Mucosa of descending colon (tissue), 3 donors: ENCODE data around the gene HECTD4. TPM values are rescaled to one million over a fixed set of nuclear protein-coding genes. Genes with fewer than 3 reads are reported as not detected.

ENCODE experiments used
- ATAC-seq: fragments of 200-7000 bp; cut with Tn5 transposase; one replicate; pipeline ENCODE4 v1.9.1; 2020; ENCODE audit warnings: mild to moderate bottlenecking, moderate library complexity
- DNase-seq, 3 donors: peaks; one replicate each; pipeline ENCODE4 v3.0.0-alpha.2; 2020
- H3K36me3 ChIP-seq: fragments of 200-600 bp; one replicate; pipeline ENCODE4 v1.8.0; 2021; ENCODE audit warnings: low read depth, mild to moderate bottlenecking
- H3K4me1 ChIP-seq: fragments of 200-600 bp; one replicate; pipeline ENCODE4 v1.8.0; 2021; ENCODE audit warnings: low read depth, mild to moderate bottlenecking
- H3K4me3 ChIP-seq: fragments of 200-600 bp; one replicate; pipeline ENCODE4 v1.8.0; 2021; ENCODE audit warnings: mild to moderate bottlenecking
- H3K9me3 ChIP-seq: fragments of 200-600 bp; one replicate; pipeline ENCODE4 v1.8.0; 2021; ENCODE audit warnings: mild to moderate bottlenecking
- CTCF ChIP-seq: fragments of 200-600 bp; IDR thresholded peaks from one replicate; pipeline ENCODE4 v1.8.0; 2022; ENCODE audit warnings: antibody characterized with exemption, mild to moderate bottlenecking
- intact Hi-C, 2 donors: fragments of 100-400 bp; cut with DNase I in 1 of 2; cut with micrococcal nuclease in 1 of 2; formaldehyde crosslinking; loops; one replicate each; pipeline versions ENCODE4 v1.11.0 to v1.11.1; 2022; cut with DNase I, micrococcal nuclease
- total RNA-seq, 3 donors: library from RNA; stranded (reverse); fragmentation: NEBNext Ultra II Directional in 2 of 3; extraction: Animal tissue kit (Norgen Biotek cat#: 25700) in 2 of 3; gene quantifications; one replicate each; pipeline versions ENCODE4 v1.2.1 to v1.2.4, GENCODE V29; 2021 to 2023
- donor health status: DM: no; HTN: no; CAD: no; lungs with moderate emphysema.
- donor health status: DM: no; HTN: no; CAD: no.
- donor health status: DM: no; HTN: yes; CAD: no.

HECTD4 gene
- total RNA-seq, 3 donors from 2014 or later = 57.0 to 75.5 (median 59.7) TPM

- H3K4me1 ChIP-seq = no peaks in the 10 kb centered on the region
- no peak for TF ChIP-seq CTCF
- intact Hi-C loops = no loop called here
- no peaks in the 10 kb centered on the region for H3K9me3 ChIP-seq
- H3K4me3 ChIP-seq = no peak overlapping the region
- DNase-seq = peak in 2 of 3 donors; percentile 35 to 63
- no peaks in the 10 kb centered on the region for H3K36me3 ChIP-seq
- peak; percentile 82 for ATAC-seq
Measured at GRCh38 chr12:112198120-112198733, 184.0 kb downstream of the HECTD4 start.

GRCh38 chr12:112196196-112196875 is 185.9 kb downstream of the HECTD4 start:
- peaks cover 10% of the 10 kb centered on the region for H3K36me3 ChIP-seq
- H3K9me3 ChIP-seq = no peaks in the 10 kb centered on the region
- intact Hi-C loops = no loop called here
- DNase-seq = no peak
- H3K4me3 ChIP-seq = no peak overlapping the region
- no peak for TF ChIP-seq CTCF
- ATAC-seq = no peak
- H3K4me1 ChIP-seq = no peaks in the 10 kb centered on the region

DNA sequence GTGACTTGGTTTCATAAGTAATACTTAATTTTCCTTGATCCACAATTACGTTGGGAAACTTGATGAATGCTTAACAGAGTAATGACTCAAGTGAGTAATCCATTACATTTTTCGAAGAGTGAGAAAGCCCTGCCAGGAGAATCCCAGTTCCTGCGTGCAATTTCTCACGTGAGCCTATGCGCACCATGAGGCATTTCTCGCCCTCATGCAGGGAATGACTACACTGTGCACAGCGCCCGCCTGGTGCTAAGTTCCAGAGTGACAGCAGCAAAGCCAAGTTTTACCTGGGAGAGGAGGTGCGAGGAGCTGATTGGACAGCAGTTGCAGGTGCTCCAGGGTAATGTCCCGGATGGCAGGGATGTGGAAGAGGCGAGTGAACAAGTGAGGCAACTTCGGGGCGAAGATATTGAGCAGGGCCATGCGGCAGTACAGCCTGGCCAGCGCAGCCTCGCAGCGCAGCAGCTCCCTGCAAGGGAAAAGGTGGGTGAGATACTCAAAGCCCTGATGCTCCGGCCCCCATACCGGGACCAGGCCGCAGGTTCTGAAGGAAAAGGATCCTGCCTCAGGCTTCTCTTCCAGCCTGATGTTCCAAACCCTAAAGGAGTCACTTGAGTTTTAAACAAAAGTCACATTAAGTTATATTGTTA is 187.5 kb downstream of the HECTD4 start:
- H3K36me3 ChIP-seq = peaks cover 10% of the 10 kb centered on the region
- no peak for TF ChIP-seq CTCF
- H3K4me3 ChIP-seq = no peak overlapping the region
- H3K4me1 ChIP-seq = no peaks in the 10 kb centered on the region
- no peak for DNase-seq
- no peak for ATAC-seq
- intact Hi-C loops = no loop called here
- no peaks in the 10 kb centered on the region for H3K9me3 ChIP-seq

DNA sequence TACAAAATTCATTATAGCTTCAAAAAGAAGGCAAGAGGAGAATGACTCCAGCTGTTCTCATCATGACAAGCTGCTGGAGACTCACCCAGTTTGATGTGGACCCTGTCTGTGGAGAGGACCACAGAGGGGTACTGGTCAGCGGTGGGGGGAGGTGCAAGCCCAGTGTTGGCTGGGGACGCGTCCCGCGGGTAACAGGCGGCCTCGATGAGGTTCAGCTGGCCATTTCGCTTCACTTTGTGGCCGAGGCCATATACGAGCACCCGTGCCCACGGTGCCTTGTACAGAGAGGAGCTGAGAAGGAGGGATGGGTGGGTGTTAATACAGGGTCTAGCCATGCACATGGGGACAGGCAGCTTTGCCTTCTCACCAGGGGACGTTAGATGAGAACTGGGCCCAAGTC is 189.8 kb downstream of the HECTD4 start:
- Histone ChIP-seq H3K9me3 (no peaks in the 10 kb centered on the region), H3K36me3 (peaks cover 10% of the 10 kb centered on the region), H3K4me1 (no peaks in the 10 kb centered on the region), H3K4me3 (no peak overlapping the region)
- no peak for DNase-seq
- TF ChIP-seq CTCF = no peak
- intact Hi-C loops = no loop called here
- ATAC-seq = no peak

- no peak for TF ChIP-seq CTCF
- Histone ChIP-seq H3K36me3 (peaks cover 10% of the 10 kb centered on the region), H3K4me3 (no peak overlapping the region), H3K4me1 (no peaks in the 10 kb centered on the region), H3K9me3 (no peaks in the 10 kb centered on the region)
- DNase-seq = no peak
- ATAC-seq = no peak
- intact Hi-C loops = no loop called here
Measured at GRCh38 chr12:112191840-112192321, 190.3 kb downstream of the HECTD4 start.
